NCI-H69 (cell line): ENCODE results near the gene ACKR2.
A peak's percentile ranks its signal among the peaks of the same experiment; 100 is the strongest.
"Not testable (repeated sequence)": the region's sequence is repeated elsewhere in the genome, so short reads cannot be mapped to it uniquely, and the experiment has no call there.

Experiments
- DNase-seq: peaks from one replicate; lab custom pipeline; 2025; lab: John Stamatoyannopoulos, UW

Gene ACKR2

GRCh38 chr3:42801784-42802183 lies 7.5 kb upstream of the ACKR2 start:
- no peak for DNase-seq

GRCh38 chr3:42802876-42803413 lies 6.3 kb upstream of the ACKR2 start:
- DNase-seq: no peak

- peak; percentile 60 for DNase-seq
Measured at GRCh38 chr3:42803414-42804105, 5.7 kb upstream of the ACKR2 start.

- DNase-seq: peak; percentile 95
Measured at GRCh38 chr3:42804106-42804830, 5.0 kb upstream of the ACKR2 start, which contains the start of gene HIGD1A. Gene HIGD1A (minus strand): TSS chr3:42804490. CDS start chr3:42794253, 10,237 bp downstream.

- no peak for DNase-seq
Measured at GRCh38 chr3:42804831-42805132, 4.5 kb upstream of the ACKR2 start.

GRCh38 chr3:42805141-42805821 lies 4.0 kb upstream of the ACKR2 start:
- peak; percentile 56 for DNase-seq

- DNase-seq: no peak
Measured at GRCh38 chr3:42807929-42808328, 1.3 kb upstream of the ACKR2 start.

GRCh38 chr3:42810706-42811105 lies 1.5 kb downstream of the ACKR2 start:
- DNase-seq: not testable (repeated sequence)

- not testable (repeated sequence) for DNase-seq
Measured at GRCh38 chr3:42811118-42811883, 2.1 kb downstream of the ACKR2 start.

GRCh38 chr3:42814246-42814645 lies 5.0 kb downstream of the ACKR2 start:
- peak; percentile 45 for DNase-seq

GRCh38 chr3:42814914-42815507 lies 5.8 kb downstream of the ACKR2 start:
- peak; percentile 91 for DNase-seq

GRCh38 chr3:42815826-42816225 lies 6.6 kb downstream of the ACKR2 start:
- no peak for DNase-seq

GRCh38 chr3:42819351-42819965 lies 10.2 kb downstream of the ACKR2 start:
- peak; percentile 94 for DNase-seq

- DNase-seq: no peak
Measured at GRCh38 chr3:42820746-42821051, 11.5 kb downstream of the ACKR2 start.

- DNase-seq: peak; percentile 72
Measured at GRCh38 chr3:42822828-42823227, 13.6 kb downstream of the ACKR2 start.

GRCh38 chr3:42823351-42823750 lies 14.1 kb downstream of the ACKR2 start:
- peak; percentile 88 for DNase-seq

GRCh38 chr3:42826141-42826540 lies 16.9 kb downstream of the ACKR2 start:
- DNase-seq: no peak

- DNase-seq: no peak
Measured at GRCh38 chr3:42827023-42827422, 17.8 kb downstream of the ACKR2 start.

- DNase-seq: peak; percentile 46
Measured at GRCh38 chr3:42827654-42828053, 18.4 kb downstream of the ACKR2 start.

- DNase-seq: peak; percentile 33
Measured at GRCh38 chr3:42829083-42829627, 19.9 kb downstream of the ACKR2 start.
